Measurements from ENCODE around the gene SERPINA4.

DNA sequence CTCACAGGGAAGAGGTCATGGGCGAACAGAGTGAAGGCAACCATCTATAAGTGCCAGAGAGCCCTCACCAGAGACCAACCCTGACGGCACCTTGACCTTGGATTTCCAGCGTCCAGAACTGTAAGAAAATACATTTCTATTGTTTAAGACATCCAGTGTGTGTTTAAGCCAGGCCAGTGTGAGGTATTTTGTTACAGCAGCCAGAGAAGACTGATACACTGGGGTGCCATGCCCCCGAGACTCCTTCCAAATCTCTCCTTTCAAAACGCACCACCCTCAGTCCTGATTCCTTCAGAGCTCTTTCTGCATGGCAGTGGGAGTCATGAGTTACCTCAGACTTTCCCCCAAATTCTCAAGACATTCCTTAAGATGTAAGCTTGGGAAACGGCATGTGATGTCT is 17.5 kb downstream of the SERPINA4 start:
- TF ChIP-seq SUZ12 (IDR thresholded peaks at IDR 0.05; ENCODE audit: low read depth, low read length), result no peak
- no peak for TF ChIP-seq ZNF629 (CRISPR knock-in tag; conservative IDR thresholded peaks at IDR 0.05)
- TF ChIP-seq NFYC (CRISPR knock-in tag; IDR thresholded peaks at IDR 0.05), result no peak
- TF ChIP-seq ZSCAN29 (CRISPR knock-in tag; conservative IDR thresholded peaks at IDR 0.05), result no peak
- no peak for TF ChIP-seq ADNP (CRISPR knock-in tag; IDR thresholded peaks at IDR 0.05)
- no peak for TF ChIP-seq ZNF263 (CRISPR knock-in tag; IDR thresholded peaks at IDR 0.05)
- TF ChIP-seq ZNF589 (CRISPR knock-in tag; conservative IDR thresholded peaks at IDR 0.05), result no peak
- TF ChIP-seq ZNF773 (CRISPR knock-in tag; IDR thresholded peaks at IDR 0.05; ENCODE audit: borderline replicate concordance), result no peak
- TF ChIP-seq ELF4 (CRISPR knock-in tag; IDR thresholded peaks at IDR 0.05; ENCODE audit: borderline replicate concordance), result no peak
- TF ChIP-seq PITX1 (CRISPR knock-in tag; IDR thresholded peaks at IDR 0.05), result no peak

Measured in HepG2 (cell line).